ENCODE measurements around the gene TNFRSF14. TPM values are rescaled to one million over a fixed set of nuclear protein-coding genes. Genes with fewer than 3 reads are reported as not detected.

TNFRSF14 gene
- polyA plus RNA-seq, 2 of the 4 experiments (the other 2 are of a cell fraction): 0.16 to 0.25 TPM

DNA sequence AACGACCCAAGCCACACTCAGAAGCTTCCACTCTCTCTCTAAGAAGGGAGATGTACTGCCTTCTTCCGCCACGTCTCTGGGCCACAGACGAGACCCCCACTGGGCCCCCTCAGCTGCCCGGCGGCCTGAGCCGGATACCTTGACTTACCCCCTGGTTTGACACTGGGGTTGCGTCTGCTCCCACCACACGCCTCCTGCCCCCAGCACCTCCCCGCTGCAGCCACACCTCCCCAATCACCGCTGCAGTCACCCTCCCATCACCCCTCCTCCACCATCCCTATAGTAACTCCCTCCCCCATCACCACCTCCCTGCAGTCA, 40.4 kb upstream of the TNFRSF14 start:
- Histone ChIP-seq H3K4me1 (no peaks in the 10 kb centered on the region), H3K4me3 (no peak overlapping the region), H3K4me2 (no peak overlapping the region), H3K9me3 (no peaks in the 10 kb centered on the region), H3K27ac (no peak overlapping the region)
- WGBS (ENCODE audit: missing lambda C conversion rate): 92% methylated on average over 9 of the region's 11 CpGs
- ChIA-PET CTCF (no interaction called here), POLR2A (no interaction called here)
- no peak for ATAC-seq
- DNase-seq (ENCODE audit: low read depth in 1 of 2, low spot score in 1 of 2): no peak
- FAIRE-seq: no peak
- TF ChIP-seq POLR2AphosphoS2 (conservative IDR thresholded peaks at IDR 0.05; ENCODE audit: low read length): no peak
- TF ChIP-seq JUNB (IDR thresholded peaks at IDR 0.05): no peak
- TF ChIP-seq, protein P1, sequence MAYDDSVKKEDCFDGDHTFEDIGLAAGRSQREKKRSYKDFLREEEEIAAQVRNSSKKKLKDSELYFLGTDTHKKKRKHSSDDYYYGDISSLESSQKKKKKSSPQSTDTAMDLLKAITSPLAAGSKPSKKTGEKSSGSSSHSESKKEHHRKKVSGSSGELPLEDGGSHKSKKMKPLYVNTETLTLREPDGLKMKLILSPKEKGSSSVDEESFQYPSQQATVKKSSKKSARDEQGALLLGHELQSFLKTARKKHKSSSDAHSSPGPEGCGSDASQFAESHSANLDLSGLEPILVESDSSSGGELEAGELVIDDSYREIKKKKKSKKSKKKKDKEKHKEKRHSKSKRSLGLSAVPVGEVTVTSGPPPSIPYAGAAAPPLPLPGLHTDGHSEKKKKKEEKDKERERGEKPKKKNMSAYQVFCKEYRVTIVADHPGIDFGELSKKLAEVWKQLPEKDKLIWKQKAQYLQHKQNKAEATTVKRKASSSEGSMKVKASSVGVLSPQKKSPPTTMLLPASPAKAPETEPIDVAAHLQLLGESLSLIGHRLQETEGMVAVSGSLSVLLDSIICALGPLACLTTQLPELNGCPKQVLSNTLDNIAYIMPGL (CRISPR knock-in tag; IDR thresholded peaks at IDR 0.05; ENCODE audit: borderline replicate concordance): no peak
- no peak for TF ChIP-seq HOXB5 (CRISPR knock-in tag; IDR thresholded peaks at IDR 0.05)
- TF ChIP-seq, protein P2, sequence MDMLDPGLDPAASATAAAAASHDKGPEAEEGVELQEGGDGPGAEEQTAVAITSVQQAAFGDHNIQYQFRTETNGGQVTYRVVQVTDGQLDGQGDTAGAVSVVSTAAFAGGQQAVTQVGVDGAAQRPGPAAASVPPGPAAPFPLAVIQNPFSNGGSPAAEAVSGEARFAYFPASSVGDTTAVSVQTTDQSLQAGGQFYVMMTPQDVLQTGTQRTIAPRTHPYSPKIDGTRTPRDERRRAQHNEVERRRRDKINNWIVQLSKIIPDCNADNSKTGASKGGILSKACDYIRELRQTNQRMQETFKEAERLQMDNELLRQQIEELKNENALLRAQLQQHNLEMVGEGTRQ (IDR thresholded peaks at IDR 0.05): no peak
- TF ChIP-seq GATA3 (IDR thresholded peaks at IDR 0.05; ENCODE audit: borderline replicate concordance): no peak
- TF ChIP-seq NFE2L2 (conservative IDR thresholded peaks at IDR 0.05; ENCODE audit: low read length): no peak
- TF ChIP-seq EHMT2 (IDR thresholded peaks at IDR 0.05; ENCODE audit: low read depth): no peak
- no peak for TF ChIP-seq MYC (IDR thresholded peaks at IDR 0.05; ENCODE audit: borderline replicate concordance, low read length)
- no peak for TF ChIP-seq FOXS1 (CRISPR knock-in tag; IDR thresholded peaks at IDR 0.05)
- TF ChIP-seq KDM5A (IDR thresholded peaks at IDR 0.05): no peak
- no peak for TF ChIP-seq HOXA7 (CRISPR knock-in tag; IDR thresholded peaks at IDR 0.05)
- no peak for TF ChIP-seq KDM1A (IDR thresholded peaks at IDR 0.05; ENCODE audit: low read depth)

DNA sequence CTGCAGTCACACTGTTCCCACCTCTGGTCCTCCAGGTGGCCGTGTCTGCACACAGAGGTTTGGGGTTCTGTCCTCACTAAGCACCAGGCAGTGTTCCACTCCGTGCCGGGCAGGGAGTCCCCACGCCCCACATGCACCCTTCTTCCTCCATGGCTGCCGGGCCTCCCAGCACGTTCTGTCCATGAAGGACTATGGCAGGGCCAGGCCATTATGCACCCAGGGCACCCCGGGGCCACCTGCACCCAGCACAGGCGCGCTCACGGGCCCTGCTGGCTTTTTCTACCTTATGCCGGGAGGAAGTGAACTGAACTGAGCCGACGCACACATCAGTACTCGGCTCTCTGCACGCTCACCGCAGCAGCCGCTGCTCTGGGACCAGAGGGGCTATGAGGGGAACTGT, 40.0 kb upstream of the TNFRSF14 start:
- Histone ChIP-seq H3K4me1 (no peaks in the 10 kb centered on the region), H3K4me3 (no peak overlapping the region), H3K9me3 (no peaks in the 10 kb centered on the region), H3K27ac (no peak overlapping the region), H3K4me2 (no peak overlapping the region)
- no peak for ATAC-seq
- 100% methylated on average over 2 of the region's 17 CpGs for WGBS (ENCODE audit: missing lambda C conversion rate)
- ChIA-PET POLR2A (no interaction called here), CTCF (no interaction called here)
- TF ChIP-seq EHMT2 (IDR thresholded peaks at IDR 0.05; ENCODE audit: low read depth): no peak
- no peak for TF ChIP-seq ZFP36 (IDR thresholded peaks at IDR 0.05; ENCODE audit: borderline replicate concordance, partially characterized antibody)
- TF ChIP-seq MYC (IDR thresholded peaks at IDR 0.05; ENCODE audit: borderline replicate concordance, low read length): no peak
- TF ChIP-seq, protein P3, sequence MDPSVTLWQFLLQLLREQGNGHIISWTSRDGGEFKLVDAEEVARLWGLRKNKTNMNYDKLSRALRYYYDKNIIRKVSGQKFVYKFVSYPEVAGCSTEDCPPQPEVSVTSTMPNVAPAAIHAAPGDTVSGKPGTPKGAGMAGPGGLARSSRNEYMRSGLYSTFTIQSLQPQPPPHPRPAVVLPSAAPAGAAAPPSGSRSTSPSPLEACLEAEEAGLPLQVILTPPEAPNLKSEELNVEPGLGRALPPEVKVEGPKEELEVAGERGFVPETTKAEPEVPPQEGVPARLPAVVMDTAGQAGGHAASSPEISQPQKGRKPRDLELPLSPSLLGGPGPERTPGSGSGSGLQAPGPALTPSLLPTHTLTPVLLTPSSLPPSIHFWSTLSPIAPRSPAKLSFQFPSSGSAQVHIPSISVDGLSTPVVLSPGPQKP (IDR thresholded peaks at IDR 0.05; ENCODE audit: low read depth, low read length): no peak
- TF ChIP-seq, protein P4, sequence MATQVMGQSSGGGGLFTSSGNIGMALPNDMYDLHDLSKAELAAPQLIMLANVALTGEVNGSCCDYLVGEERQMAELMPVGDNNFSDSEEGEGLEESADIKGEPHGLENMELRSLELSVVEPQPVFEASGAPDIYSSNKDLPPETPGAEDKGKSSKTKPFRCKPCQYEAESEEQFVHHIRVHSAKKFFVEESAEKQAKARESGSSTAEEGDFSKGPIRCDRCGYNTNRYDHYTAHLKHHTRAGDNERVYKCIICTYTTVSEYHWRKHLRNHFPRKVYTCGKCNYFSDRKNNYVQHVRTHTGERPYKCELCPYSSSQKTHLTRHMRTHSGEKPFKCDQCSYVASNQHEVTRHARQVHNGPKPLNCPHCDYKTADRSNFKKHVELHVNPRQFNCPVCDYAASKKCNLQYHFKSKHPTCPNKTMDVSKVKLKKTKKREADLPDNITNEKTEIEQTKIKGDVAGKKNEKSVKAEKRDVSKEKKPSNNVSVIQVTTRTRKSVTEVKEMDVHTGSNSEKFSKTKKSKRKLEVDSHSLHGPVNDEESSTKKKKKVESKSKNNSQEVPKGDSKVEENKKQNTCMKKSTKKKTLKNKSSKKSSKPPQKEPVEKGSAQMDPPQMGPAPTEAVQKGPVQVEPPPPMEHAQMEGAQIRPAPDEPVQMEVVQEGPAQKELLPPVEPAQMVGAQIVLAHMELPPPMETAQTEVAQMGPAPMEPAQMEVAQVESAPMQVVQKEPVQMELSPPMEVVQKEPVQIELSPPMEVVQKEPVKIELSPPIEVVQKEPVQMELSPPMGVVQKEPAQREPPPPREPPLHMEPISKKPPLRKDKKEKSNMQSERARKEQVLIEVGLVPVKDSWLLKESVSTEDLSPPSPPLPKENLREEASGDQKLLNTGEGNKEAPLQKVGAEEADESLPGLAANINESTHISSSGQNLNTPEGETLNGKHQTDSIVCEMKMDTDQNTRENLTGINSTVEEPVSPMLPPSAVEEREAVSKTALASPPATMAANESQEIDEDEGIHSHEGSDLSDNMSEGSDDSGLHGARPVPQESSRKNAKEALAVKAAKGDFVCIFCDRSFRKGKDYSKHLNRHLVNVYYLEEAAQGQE (IDR thresholded peaks at IDR 0.05): no peak
- TF ChIP-seq FOSB (CRISPR knock-in tag; IDR thresholded peaks at IDR 0.05): no peak
- no peak for TF ChIP-seq NPAS2 (CRISPR knock-in tag; IDR thresholded peaks at IDR 0.05; ENCODE audit: borderline replicate concordance)
- no peak for TF ChIP-seq ZSCAN20 (CRISPR knock-in tag; IDR thresholded peaks at IDR 0.05)
- no peak for TF ChIP-seq CEBPB (IDR thresholded peaks at IDR 0.05)
- TF ChIP-seq, protein P2 (IDR thresholded peaks at IDR 0.05): no peak
- TF ChIP-seq, protein P1 (CRISPR knock-in tag; IDR thresholded peaks at IDR 0.05; ENCODE audit: borderline replicate concordance): no peak
- no peak for TF ChIP-seq SREBF2 (IDR thresholded peaks at IDR 0.05)
- no peak for TF ChIP-seq POLR2A (IDR thresholded peaks at IDR 0.05; ENCODE audit: low read length)
- TF ChIP-seq, protein P5, sequence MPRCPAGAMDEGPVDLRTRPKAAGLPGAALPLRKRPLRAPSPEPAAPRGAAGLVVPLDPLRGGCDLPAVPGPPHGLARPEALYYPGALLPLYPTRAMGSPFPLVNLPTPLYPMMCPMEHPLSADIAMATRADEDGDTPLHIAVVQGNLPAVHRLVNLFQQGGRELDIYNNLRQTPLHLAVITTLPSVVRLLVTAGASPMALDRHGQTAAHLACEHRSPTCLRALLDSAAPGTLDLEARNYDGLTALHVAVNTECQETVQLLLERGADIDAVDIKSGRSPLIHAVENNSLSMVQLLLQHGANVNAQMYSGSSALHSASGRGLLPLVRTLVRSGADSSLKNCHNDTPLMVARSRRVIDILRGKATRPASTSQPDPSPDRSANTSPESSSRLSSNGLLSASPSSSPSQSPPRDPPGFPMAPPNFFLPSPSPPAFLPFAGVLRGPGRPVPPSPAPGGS (IDR thresholded peaks at IDR 0.05): no peak
- no peak for TF ChIP-seq EP300 (IDR thresholded peaks at IDR 0.05)
- no peak for TF ChIP-seq HOXA7 (CRISPR knock-in tag; IDR thresholded peaks at IDR 0.05)
- TF ChIP-seq SMC3 (IDR thresholded peaks at IDR 0.05): no peak
- no peak for FAIRE-seq
- no peak for DNase-seq (ENCODE audit: low read depth in 1 of 2, low spot score in 1 of 2)

Data from A549 (cell line).